WTC11 (cell line): ENCODE measurements around the gene LRRC8C. TPM values are rescaled to one million over a fixed set of nuclear protein-coding genes. Genes with fewer than 3 reads are reported as not detected.

Experiments used
- ATAC-seq: fragments of 200-7000 bp; cut with Tn5 transposase; 2 replicates; pipeline ENCODE4 v1.10.0; 2021; ENCODE audit warnings: mild to moderate bottlenecking, moderate library complexity
- CTCF ChIA-PET: fragments of 300-600 bp; sonication (Branson Sonifier 250); formaldehyde crosslinking; loops from one replicate; lab custom pipeline; 2021; ENCODE audit warnings: antibody characterized with exemption; lab: Charles Lee
- POLR2A ChIA-PET: fragments of 350-600 bp; sonication (Branson Sonifier 250); formaldehyde crosslinking; loops from one replicate; lab custom pipeline; 2021; ENCODE audit warnings: antibody characterized with exemption; lab: Charles Lee
- DNase-seq: peaks from one replicate; pipeline ENCODE4 v3.0.0; 2021; ENCODE audit warnings: low spot score
- H3K27ac Mint-ChIP-seq: 2 replicates; pipeline ENCODE4 v1.8.0; 2021; ENCODE audit warnings: mixed read lengths
- H3K27me3 Mint-ChIP-seq: 2 replicates; pipeline ENCODE4 v1.8.0; 2021; ENCODE audit warnings: low read depth, mild to moderate bottlenecking, moderate library complexity, mixed read lengths
- H3K36me3 Mint-ChIP-seq: 2 replicates; pipeline ENCODE4 v1.8.0; 2021; ENCODE audit warnings: mixed read lengths
- H3K4me1 Mint-ChIP-seq: 2 replicates; pipeline ENCODE4 v1.8.0; 2022; ENCODE audit warnings: mixed read lengths
- H3K4me3 Mint-ChIP-seq: 2 replicates; pipeline ENCODE4 v1.8.0; 2021; ENCODE audit warnings: mild to moderate bottlenecking, moderate library complexity, mixed read lengths
- H3K9me3 Mint-ChIP-seq: 2 replicates; pipeline ENCODE4 v1.8.0; 2021; ENCODE audit warnings: mixed read lengths
- ATF1 ChIP-seq: sonication (generic); formaldehyde crosslinking; IDR thresholded peaks from 2 replicates; pipeline ENCODE4 v1.8.1; 2023; ENCODE audit warnings: mild to moderate bottlenecking, moderate library complexity, missing genetic modification reagents
- CREM ChIP-seq: sonication (generic); formaldehyde crosslinking; IDR thresholded peaks from 2 replicates; pipeline ENCODE4 v1.8.1; 2022; ENCODE audit warnings: mild to moderate bottlenecking, missing genetic modification reagents, moderate library complexity
- FOXJ3 ChIP-seq: sonication (generic); formaldehyde crosslinking; IDR thresholded peaks from 2 replicates; pipeline ENCODE4 v1.9.0; 2021; ENCODE audit warnings: missing genetic modification reagents, mild to moderate bottlenecking, borderline replicate concordance
- GRHL2 ChIP-seq: fragments of 250-450 bp; sonication (Bioruptor Pico); IDR thresholded peaks from 2 replicates; pipeline ENCODE4 v1.8.0; 2022; ENCODE audit warnings: mild to moderate bottlenecking, moderate library complexity; ENCODE audit not compliant: insufficient replicate concordance, severe bottlenecking
- JUN ChIP-seq: sonication (generic); formaldehyde crosslinking; IDR thresholded peaks from 2 replicates; pipeline ENCODE4 v1.8.0; 2023; ENCODE audit warnings: mild to moderate bottlenecking, missing genetic modification reagents
- NFE2L1 ChIP-seq: sonication (generic); formaldehyde crosslinking; IDR thresholded peaks from 2 replicates; pipeline ENCODE4 v1.8.1; 2023; ENCODE audit warnings: missing genetic modification reagents
- OVOL2 ChIP-seq: fragments of 250-450 bp; sonication (Bioruptor Pico); IDR thresholded peaks from 2 replicates; pipeline ENCODE4 v1.9.0; 2021; ENCODE audit warnings: mild to moderate bottlenecking, borderline replicate concordance
- RELA ChIP-seq: sonication (generic); formaldehyde crosslinking; IDR thresholded peaks from 2 replicates; pipeline ENCODE4 v1.8.1; 2022; ENCODE audit warnings: missing genetic modification reagents, mild to moderate bottlenecking, borderline replicate concordance
- SOX15 ChIP-seq: fragments of 250-450 bp; sonication (Bioruptor Pico); IDR thresholded peaks from 2 replicates; pipeline ENCODE4 v1.9.0; 2021; ENCODE audit warnings: mild to moderate bottlenecking
- TP53 ChIP-seq: sonication (generic); formaldehyde crosslinking; IDR thresholded peaks from 2 replicates; pipeline ENCODE4 v1.8.1; 2023; ENCODE audit warnings: mild to moderate bottlenecking, missing genetic modification reagents
- ZBTB21 ChIP-seq: sonication (generic); formaldehyde crosslinking; IDR thresholded peaks from 2 replicates; pipeline ENCODE4 v1.8.1; 2023; ENCODE audit warnings: mild to moderate bottlenecking, missing genetic modification reagents, borderline replicate concordance
- ZNF232 ChIP-seq: sonication (generic); formaldehyde crosslinking; IDR thresholded peaks from 2 replicates; pipeline ENCODE4 v1.8.0; 2022; ENCODE audit warnings: mild to moderate bottlenecking, missing genetic modification reagents
- ZNF263 ChIP-seq: sonication (generic); formaldehyde crosslinking; IDR thresholded peaks from 2 replicates; pipeline ENCODE4 v1.8.1; 2022; ENCODE audit warnings: low read depth, mild to moderate bottlenecking, moderate library complexity, missing genetic modification reagents
- ZNF317 ChIP-seq: sonication (generic); formaldehyde crosslinking; IDR thresholded peaks from 2 replicates; pipeline ENCODE4 v1.8.1; 2023; ENCODE audit warnings: low read depth, mild to moderate bottlenecking, moderate library complexity, missing genetic modification reagents, borderline replicate concordance
- ZNF423 ChIP-seq: fragments of 250-450 bp; sonication (Bioruptor Pico); IDR thresholded peaks from 2 replicates; pipeline ENCODE4 v2.1.2; 2022; ENCODE audit warnings: mild to moderate bottlenecking, moderate library complexity
- ZNF671 ChIP-seq: fragments of 250-450 bp; sonication (Bioruptor Pico); IDR thresholded peaks from 2 replicates; pipeline ENCODE4 v1.8.0; 2021; ENCODE audit warnings: mild to moderate bottlenecking
- total RNA-seq: library from RNA; stranded (reverse); gene quantifications from 3 replicates; pipeline ENCODE4 v1.2.3, GENCODE V29; 2021
- TF ChIP-seq, protein P1 (sequence below): fragments of 250-450 bp; sonication (Bioruptor Pico); IDR thresholded peaks from 2 replicates; pipeline ENCODE4 v1.9.0; 2021; ENCODE audit warnings: mild to moderate bottlenecking
- TF ChIP-seq, protein P2 (sequence below): sonication (generic); formaldehyde crosslinking; conservative IDR thresholded peaks from 2 replicates; pipeline ENCODE4 v1.8.1; 2022; ENCODE audit warnings: mild to moderate bottlenecking, missing genetic modification reagents
- TF ChIP-seq, protein P3 (sequence below): sonication (generic); formaldehyde crosslinking; IDR thresholded peaks from 2 replicates; pipeline ENCODE4 v1.8.1; 2023; ENCODE audit warnings: mild to moderate bottlenecking, missing genetic modification reagents, moderate library complexity
- TF ChIP-seq, protein P4 (sequence below): sonication (generic); formaldehyde crosslinking; IDR thresholded peaks from 2 replicates; pipeline ENCODE4 v1.8.1; 2023; ENCODE audit warnings: mild to moderate bottlenecking, missing genetic modification reagents, moderate library complexity
- TF ChIP-seq, protein P5 (sequence below): fragments of 250-450 bp; sonication (Bioruptor Pico); IDR thresholded peaks from 2 replicates; pipeline ENCODE4 v1.9.0; 2021; ENCODE audit warnings: moderate library complexity, mild to moderate bottlenecking, inconsistent platforms, borderline replicate concordance
- TF ChIP-seq, protein P6 (sequence below): sonication (generic); formaldehyde crosslinking; IDR thresholded peaks from 2 replicates; pipeline ENCODE4 v1.8.0; 2022; ENCODE audit warnings: mild to moderate bottlenecking, missing genetic modification reagents
- TF ChIP-seq, protein P7 (sequence below): sonication (generic); formaldehyde crosslinking; IDR thresholded peaks from 2 replicates; pipeline ENCODE4 v1.8.1; 2022; ENCODE audit warnings: missing genetic modification reagents, borderline replicate concordance

The LRRC8C gene
- total RNA-seq, 1 experiment from 2014 or later = 1.8 TPM

DNA sequence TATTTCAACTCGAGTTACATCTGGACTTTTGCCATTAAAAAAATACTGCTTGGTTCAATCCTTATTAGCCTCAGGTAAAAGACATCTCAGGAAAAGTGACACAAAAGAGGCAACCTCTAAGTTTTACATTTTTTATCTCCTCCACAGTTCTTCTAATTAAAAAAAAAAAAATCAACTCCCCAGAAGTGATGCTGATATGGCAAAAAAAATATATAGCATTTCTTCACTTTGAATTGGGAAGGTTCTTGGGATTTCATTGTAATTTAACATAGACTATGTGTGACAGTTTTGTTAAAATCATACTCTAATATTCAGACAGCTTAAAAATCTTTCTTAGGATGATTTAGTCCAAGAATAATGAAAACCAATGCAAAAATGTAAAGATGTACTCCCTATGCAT is 87.9 kb downstream of the LRRC8C start (continued):
- TF ChIP-seq ATF1 (CRISPR knock-in tag) (no peak), TP53 (no peak), ZNF263 (CRISPR knock-in tag) (no peak)
- TF ChIP-seq, protein P1, sequence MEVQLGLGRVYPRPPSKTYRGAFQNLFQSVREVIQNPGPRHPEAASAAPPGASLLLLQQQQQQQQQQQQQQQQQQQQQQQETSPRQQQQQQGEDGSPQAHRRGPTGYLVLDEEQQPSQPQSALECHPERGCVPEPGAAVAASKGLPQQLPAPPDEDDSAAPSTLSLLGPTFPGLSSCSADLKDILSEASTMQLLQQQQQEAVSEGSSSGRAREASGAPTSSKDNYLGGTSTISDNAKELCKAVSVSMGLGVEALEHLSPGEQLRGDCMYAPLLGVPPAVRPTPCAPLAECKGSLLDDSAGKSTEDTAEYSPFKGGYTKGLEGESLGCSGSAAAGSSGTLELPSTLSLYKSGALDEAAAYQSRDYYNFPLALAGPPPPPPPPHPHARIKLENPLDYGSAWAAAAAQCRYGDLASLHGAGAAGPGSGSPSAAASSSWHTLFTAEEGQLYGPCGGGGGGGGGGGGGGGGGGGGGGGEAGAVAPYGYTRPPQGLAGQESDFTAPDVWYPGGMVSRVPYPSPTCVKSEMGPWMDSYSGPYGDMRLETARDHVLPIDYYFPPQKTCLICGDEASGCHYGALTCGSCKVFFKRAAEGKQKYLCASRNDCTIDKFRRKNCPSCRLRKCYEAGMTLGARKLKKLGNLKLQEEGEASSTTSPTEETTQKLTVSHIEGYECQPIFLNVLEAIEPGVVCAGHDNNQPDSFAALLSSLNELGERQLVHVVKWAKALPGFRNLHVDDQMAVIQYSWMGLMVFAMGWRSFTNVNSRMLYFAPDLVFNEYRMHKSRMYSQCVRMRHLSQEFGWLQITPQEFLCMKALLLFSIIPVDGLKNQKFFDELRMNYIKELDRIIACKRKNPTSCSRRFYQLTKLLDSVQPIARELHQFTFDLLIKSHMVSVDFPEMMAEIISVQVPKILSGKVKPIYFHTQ (CRISPR knock-in tag) = no peak

DNA sequence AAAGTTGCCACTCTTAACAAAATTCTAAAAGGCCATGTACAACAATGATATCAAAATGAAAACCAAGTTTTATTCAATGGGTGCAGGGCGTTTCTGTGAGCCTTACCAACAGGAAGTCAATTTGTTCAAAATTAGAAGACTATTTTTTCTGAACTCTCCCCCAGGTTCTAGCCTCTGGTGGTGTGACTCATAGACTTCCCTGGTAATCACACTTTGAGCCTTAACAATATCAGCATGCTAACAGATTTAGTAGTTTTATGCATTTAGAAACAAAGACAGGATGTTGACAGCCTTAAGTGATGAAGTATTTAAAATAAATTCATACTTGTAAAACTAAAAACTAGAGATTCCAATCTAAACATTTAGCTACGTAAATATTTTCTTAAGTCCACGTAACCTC is 88.4 kb downstream of the LRRC8C start:
- H3K9me3 Mint-ChIP-seq = no peaks in the 10 kb centered on the region
- no peak for ATAC-seq
- H3K27ac Mint-ChIP-seq = no peak overlapping the region
- DNase-seq = no peak
- H3K36me3 Mint-ChIP-seq = no peaks in the 10 kb centered on the region
- no peak overlapping the region for H3K4me3 Mint-ChIP-seq
- H3K27me3 Mint-ChIP-seq = no peaks in the 10 kb centered on the region
- ChIA-PET CTCF (interaction anchor here (4.1 kb wide), 1 partner anchor 42 kb away, joined by 24 read pairs; no protein-coding TSS in a partner anchor), POLR2A (no interaction called here)
- H3K4me1 Mint-ChIP-seq = peaks cover 3% of the 10 kb centered on the region; the same call in 1 of the 2 replicates
- TF ChIP-seq NFE2L1 (CRISPR knock-in tag) (no peak), GRHL2 (CRISPR knock-in tag) (no peak), ZNF671 (CRISPR knock-in tag) (no peak), SOX15 (no peak), RELA (no peak), ZBTB21 (CRISPR knock-in tag) (no peak), FOXJ3 (CRISPR knock-in tag) (no peak)
- TF ChIP-seq, protein P2, sequence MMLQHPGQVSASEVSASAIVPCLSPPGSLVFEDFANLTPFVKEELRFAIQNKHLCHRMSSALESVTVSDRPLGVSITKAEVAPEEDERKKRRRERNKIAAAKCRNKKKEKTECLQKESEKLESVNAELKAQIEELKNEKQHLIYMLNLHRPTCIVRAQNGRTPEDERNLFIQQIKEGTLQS (CRISPR knock-in tag) = no peak
- TF ChIP-seq, protein P3, sequence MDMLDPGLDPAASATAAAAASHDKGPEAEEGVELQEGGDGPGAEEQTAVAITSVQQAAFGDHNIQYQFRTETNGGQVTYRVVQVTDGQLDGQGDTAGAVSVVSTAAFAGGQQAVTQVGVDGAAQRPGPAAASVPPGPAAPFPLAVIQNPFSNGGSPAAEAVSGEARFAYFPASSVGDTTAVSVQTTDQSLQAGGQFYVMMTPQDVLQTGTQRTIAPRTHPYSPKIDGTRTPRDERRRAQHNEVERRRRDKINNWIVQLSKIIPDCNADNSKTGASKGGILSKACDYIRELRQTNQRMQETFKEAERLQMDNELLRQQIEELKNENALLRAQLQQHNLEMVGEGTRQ = no peak
- TF ChIP-seq, protein P4, sequence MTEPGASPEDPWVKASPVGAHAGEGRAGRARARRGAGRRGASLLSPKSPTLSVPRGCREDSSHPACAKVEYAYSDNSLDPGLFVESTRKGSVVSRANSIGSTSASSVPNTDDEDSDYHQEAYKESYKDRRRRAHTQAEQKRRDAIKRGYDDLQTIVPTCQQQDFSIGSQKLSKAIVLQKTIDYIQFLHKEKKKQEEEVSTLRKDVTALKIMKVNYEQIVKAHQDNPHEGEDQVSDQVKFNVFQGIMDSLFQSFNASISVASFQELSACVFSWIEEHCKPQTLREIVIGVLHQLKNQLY (CRISPR knock-in tag) = no peak
- TF ChIP-seq, protein P5, sequence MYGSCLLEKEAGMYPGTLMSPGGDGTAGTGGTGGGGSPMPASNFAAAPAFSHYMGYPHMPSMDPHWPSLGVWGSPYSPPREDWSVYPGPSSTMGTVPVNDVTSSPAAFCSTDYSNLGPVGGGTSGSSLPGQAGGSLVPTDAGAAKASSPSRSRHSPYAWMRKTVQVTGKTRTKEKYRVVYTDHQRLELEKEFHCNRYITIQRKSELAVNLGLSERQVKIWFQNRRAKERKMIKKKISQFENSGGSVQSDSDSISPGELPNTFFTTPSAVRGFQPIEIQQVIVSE (CRISPR knock-in tag) = no peak

DNA sequence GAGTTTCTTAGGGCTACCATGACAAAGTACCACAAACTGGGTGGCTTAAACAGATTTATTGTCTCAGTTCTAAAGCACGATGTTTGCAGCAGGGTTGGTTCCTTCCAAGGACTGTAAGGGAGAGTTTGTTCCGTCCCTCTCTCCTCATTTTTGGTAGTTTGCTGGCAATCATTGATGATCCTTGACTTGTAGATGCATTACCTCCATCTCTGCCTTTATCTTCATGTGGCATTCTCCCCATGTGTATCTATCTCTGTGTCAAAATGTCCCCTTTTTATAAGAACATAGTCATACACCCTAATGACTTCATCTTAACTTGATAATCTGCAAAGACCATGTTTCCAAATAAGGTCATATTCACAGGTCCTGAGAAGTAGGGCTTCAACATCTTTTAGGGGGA is 90.2 kb downstream of the LRRC8C start:
- Mint-ChIP-seq H3K9me3 (no peaks in the 10 kb centered on the region), H3K27ac (no peak overlapping the region), H3K27me3 (peaks cover 2% of the 10 kb centered on the region; the same call in 1 of the 2 replicates), H3K4me1 (peaks cover 3% of the 10 kb centered on the region; the same call in 1 of the 2 replicates), H3K4me3 (no peak overlapping the region), H3K36me3 (no peaks in the 10 kb centered on the region)
- ATAC-seq (no peak), DNase-seq (no peak)
- ChIA-PET CTCF (no interaction called here), POLR2A (no interaction called here)
- TF ChIP-seq, protein P6, sequence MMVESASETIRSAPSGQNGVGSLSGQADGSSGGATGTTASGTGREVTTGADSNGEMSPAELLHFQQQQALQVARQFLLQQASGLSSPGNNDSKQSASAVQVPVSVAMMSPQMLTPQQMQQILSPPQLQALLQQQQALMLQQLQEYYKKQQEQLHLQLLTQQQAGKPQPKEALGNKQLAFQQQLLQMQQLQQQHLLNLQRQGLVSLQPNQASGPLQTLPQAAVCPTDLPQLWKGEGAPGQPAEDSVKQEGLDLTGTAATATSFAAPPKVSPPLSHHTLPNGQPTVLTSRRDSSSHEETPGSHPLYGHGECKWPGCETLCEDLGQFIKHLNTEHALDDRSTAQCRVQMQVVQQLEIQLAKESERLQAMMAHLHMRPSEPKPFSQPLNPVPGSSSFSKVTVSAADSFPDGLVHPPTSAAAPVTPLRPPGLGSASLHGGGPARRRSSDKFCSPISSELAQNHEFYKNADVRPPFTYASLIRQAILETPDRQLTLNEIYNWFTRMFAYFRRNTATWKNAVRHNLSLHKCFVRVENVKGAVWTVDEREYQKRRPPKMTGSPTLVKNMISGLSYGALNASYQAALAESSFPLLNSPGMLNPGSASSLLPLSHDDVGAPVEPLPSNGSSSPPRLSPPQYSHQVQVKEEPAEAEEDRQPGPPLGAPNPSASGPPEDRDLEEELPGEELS (CRISPR knock-in tag) = no peak
- TF ChIP-seq ZNF317 (CRISPR knock-in tag) = no peak
- TF ChIP-seq, protein P7, sequence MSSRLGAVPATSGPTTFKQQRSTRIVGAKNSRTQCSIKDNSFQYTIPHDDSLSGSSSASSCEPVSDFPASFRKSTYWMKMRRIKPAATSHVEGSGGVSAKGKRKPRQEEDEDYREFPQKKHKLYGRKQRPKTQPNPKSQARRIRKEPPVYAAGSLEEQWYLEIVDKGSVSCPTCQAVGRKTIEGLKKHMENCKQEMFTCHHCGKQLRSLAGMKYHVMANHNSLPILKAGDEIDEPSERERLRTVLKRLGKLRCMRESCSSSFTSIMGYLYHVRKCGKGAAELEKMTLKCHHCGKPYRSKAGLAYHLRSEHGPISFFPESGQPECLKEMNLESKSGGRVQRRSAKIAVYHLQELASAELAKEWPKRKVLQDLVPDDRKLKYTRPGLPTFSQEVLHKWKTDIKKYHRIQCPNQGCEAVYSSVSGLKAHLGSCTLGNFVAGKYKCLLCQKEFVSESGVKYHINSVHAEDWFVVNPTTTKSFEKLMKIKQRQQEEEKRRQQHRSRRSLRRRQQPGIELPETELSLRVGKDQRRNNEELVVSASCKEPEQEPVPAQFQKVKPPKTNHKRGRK (CRISPR knock-in tag) = no peak
- TF ChIP-seq CREM (CRISPR knock-in tag) = no peak
- no peak for TF ChIP-seq OVOL2 (CRISPR knock-in tag)
- TF ChIP-seq JUN = no peak
- no peak for TF ChIP-seq RELA
- TF ChIP-seq NFE2L1 (CRISPR knock-in tag) = no peak
- TF ChIP-seq ZNF423 = no peak
- TF ChIP-seq ZNF232 (CRISPR knock-in tag) = no peak
- TF ChIP-seq, protein P3 = no peak
